Mucosa of descending colon (tissue), 3 donors: ENCODE results near the gene FBLN1. TPM values are rescaled to one million over a fixed set of nuclear protein-coding genes. Genes with fewer than 3 reads are reported as not detected.
"Not testable (repeated sequence)": the region's sequence is repeated elsewhere in the genome, so short reads cannot be mapped to it uniquely, and the experiment has no call there.

Experiments used
- ATAC-seq: fragments of 200-7000 bp; cut with Tn5 transposase; one replicate; pipeline ENCODE4 v1.9.1; 2020; ENCODE audit warnings: mild to moderate bottlenecking, moderate library complexity
- DNase-seq, 3 donors: peaks; one replicate each; pipeline ENCODE4 v3.0.0-alpha.2; 2020
- H3K36me3 ChIP-seq: fragments of 200-600 bp; one replicate; pipeline ENCODE4 v1.8.0; 2021; ENCODE audit warnings: low read depth, mild to moderate bottlenecking
- H3K4me1 ChIP-seq: fragments of 200-600 bp; one replicate; pipeline ENCODE4 v1.8.0; 2021; ENCODE audit warnings: low read depth, mild to moderate bottlenecking
- H3K4me3 ChIP-seq: fragments of 200-600 bp; one replicate; pipeline ENCODE4 v1.8.0; 2021; ENCODE audit warnings: mild to moderate bottlenecking
- H3K9me3 ChIP-seq: fragments of 200-600 bp; one replicate; pipeline ENCODE4 v1.8.0; 2021; ENCODE audit warnings: mild to moderate bottlenecking
- CTCF ChIP-seq: fragments of 200-600 bp; IDR thresholded peaks from one replicate; pipeline ENCODE4 v1.8.0; 2022; ENCODE audit warnings: antibody characterized with exemption, mild to moderate bottlenecking
- intact Hi-C, 2 donors: fragments of 100-400 bp; cut with DNase I in 1 of 2; cut with micrococcal nuclease in 1 of 2; formaldehyde crosslinking; loops; one replicate each; pipeline versions ENCODE4 v1.11.0 to v1.11.1; 2022; cut with DNase I, micrococcal nuclease
- total RNA-seq, 3 donors: library from RNA; stranded (reverse); fragmentation: NEBNext Ultra II Directional in 2 of 3; extraction: Animal tissue kit (Norgen Biotek cat#: 25700) in 2 of 3; gene quantifications; one replicate each; pipeline versions ENCODE4 v1.2.1 to v1.2.4, GENCODE V29; 2021 to 2023
- donor health status: DM: no; HTN: no; CAD: no; lungs with moderate emphysema.
- donor health status: DM: no; HTN: no; CAD: no.
- donor health status: DM: no; HTN: yes; CAD: no.

The FBLN1 gene
- total RNA-seq, 3 donors from 2014 or later, result 34.1 to 198 (median 88.3) TPM

- no peak for TF ChIP-seq CTCF
- Histone ChIP-seq H3K4me1 (no peaks in the 10 kb centered on the region), H3K9me3 (no peaks in the 10 kb centered on the region), H3K36me3 (no peaks in the 10 kb centered on the region), H3K4me3 (no peak overlapping the region)
- intact Hi-C loops, result no loop called here
- no peak for DNase-seq
- ATAC-seq, result no peak
Observed at GRCh38 chr22:45456811-45457210, 45.9 kb upstream of the FBLN1 start.

- DNase-seq (no peak), ATAC-seq (no peak)
- no peaks in the 10 kb centered on the region for H3K4me1 ChIP-seq
- H3K9me3 ChIP-seq, result no peaks in the 10 kb centered on the region
- no peaks in the 10 kb centered on the region for H3K36me3 ChIP-seq
- no peak for TF ChIP-seq CTCF
- H3K4me3 ChIP-seq, result no peak overlapping the region
- intact Hi-C loops, result no loop called here
Observed at GRCh38 chr22:45458532-45458931, 44.2 kb upstream of the FBLN1 start.

GRCh38 chr22:45459235-45459634 lies 43.4 kb upstream of the FBLN1 start:
- TF ChIP-seq CTCF, result no peak
- intact Hi-C loops, result no loop called here

GRCh38 chr22:45460288-45461109 lies 42.2 kb upstream of the FBLN1 start:
- Histone ChIP-seq H3K36me3 (no peaks in the 10 kb centered on the region), H3K9me3 (no peaks in the 10 kb centered on the region), H3K4me3 (no peak overlapping the region), H3K4me1 (no peaks in the 10 kb centered on the region)
- intact Hi-C loops, result no loop called here
- DNase-seq, result peak; percentile 32 to 58 (median 33)
- ATAC-seq, result peak; percentile 66
- no peak for TF ChIP-seq CTCF

More at GRCh38 chr22:45459235-45459634, 43.4 kb upstream of the FBLN1 start:
- H3K36me3 ChIP-seq, result no peaks in the 10 kb centered on the region
- H3K4me3 ChIP-seq, result no peak overlapping the region
- ATAC-seq, result no peak
- DNase-seq, result no peak
- H3K9me3 ChIP-seq, result no peaks in the 10 kb centered on the region
- no peaks in the 10 kb centered on the region for H3K4me1 ChIP-seq

- H3K9me3 ChIP-seq, result no peaks in the 10 kb centered on the region
- no peaks in the 10 kb centered on the region for H3K4me1 ChIP-seq
- no peak overlapping the region for H3K4me3 ChIP-seq
- ATAC-seq, result no peak
- no peak for DNase-seq
- intact Hi-C loops, result no loop called here
- TF ChIP-seq CTCF, result no peak
- H3K36me3 ChIP-seq, result no peaks in the 10 kb centered on the region
Observed at GRCh38 chr22:45462034-45462655, 40.5 kb upstream of the FBLN1 start.

GRCh38 chr22:45463691-45464090 lies 39.0 kb upstream of the FBLN1 start:
- DNase-seq, intact Hi-C loops, H3K4me1 ChIP-seq, ATAC-seq, H3K36me3 ChIP-seq, H3K4me3 ChIP-seq, H3K9me3 ChIP-seq: not testable (repeated sequence)
